NOMO-1 treated with DMSO at 0.1 percent for 48 hours (cell line): ENCODE data around the gene PTPRR.

Experiments used
- DNase-seq: peaks from one replicate; lab custom pipeline; 2025; ENCODE audit not compliant: unreplicated experiment; lab: John Stamatoyannopoulos, UW

PTPRR gene, protein sequence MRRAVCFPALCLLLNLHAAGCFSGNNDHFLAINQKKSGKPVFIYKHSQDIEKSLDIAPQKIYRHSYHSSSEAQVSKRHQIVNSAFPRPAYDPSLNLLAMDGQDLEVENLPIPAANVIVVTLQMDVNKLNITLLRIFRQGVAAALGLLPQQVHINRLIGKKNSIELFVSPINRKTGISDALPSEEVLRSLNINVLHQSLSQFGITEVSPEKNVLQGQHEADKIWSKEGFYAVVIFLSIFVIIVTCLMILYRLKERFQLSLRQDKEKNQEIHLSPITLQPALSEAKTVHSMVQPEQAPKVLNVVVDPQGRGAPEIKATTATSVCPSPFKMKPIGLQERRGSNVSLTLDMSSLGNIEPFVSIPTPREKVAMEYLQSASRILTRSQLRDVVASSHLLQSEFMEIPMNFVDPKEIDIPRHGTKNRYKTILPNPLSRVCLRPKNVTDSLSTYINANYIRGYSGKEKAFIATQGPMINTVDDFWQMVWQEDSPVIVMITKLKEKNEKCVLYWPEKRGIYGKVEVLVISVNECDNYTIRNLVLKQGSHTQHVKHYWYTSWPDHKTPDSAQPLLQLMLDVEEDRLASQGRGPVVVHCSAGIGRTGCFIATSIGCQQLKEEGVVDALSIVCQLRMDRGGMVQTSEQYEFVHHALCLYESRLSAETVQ

DNA sequence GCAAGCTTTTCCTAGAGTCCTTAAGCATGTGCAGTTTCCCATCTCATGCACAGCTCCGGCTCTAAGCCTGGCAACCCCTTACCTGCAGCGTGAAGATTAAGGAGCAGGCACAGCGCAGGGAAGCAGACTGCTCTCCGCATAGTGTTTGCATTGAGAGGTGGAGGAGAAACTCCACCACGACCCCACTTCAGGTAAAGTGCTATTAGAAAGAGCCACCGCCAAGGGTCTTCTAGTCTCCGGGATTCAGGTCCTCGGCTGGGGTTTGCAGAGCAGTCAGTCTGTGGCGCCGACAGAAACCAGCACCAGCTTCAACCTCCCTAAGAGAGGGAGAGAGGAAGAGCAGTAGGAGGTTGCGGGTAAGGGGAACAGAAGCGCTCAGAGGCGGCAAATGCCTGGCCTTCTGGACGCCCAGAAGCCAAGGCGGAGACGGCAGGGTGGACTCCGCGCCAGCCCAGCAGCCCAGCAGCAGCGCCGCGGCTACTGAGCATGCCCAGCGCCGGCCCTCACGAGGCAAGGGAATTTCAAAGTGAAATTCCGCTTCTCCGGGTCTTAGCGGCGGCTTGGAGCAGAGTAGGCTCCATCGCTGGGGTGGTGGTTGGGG, at the start of gene PTPRR:
Gene PTPRR, minus strand, starts transcription at position 488 of the 601 bp plus-strand sequence. Its CDS starts 348 bp downstream, at position 140.
- DNase-seq, result no peak

DNA sequence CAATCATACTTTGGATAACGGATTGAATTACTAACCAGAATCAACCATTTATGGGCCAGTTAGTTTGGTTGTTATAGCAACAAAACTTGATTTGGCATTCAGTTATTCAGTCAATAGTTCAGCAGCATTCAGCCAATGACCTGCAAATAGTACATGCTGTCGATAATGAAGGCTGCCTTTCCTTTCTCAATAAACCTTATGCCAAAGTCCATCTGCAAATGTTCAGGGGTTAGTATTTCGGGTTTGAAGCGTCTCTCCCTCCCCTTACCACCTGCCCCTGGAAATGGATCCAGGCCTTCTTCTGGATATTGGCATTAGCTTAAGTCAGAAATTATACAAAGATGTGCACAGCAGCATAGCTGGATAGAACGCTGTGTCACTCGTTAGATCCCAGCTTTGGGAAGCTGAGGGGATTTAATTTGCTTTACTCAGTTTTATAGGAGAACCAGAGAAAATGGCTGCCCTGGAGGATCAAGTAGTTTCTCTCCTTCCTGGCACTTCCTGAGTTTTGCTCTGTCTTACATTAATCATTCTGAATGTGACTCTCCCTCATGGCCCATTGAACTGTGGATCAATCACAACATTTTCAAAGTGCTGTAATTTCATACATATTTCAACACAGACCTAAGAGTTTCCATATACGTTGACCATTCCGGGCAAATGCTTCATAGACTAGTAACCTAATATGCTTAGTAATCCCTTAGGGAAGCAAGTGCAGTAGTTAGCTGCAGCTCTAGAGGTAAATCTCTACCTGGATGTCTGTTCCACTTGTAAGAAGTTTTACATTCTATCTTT, 46.7 kb upstream of the PTPRR start:
- DNase-seq, result no peak

GRCh38 chr12:70966046-70966445, 45.5 kb upstream of the PTPRR start:
- DNase-seq, result no peak

- DNase-seq, result no peak
Measured at GRCh38 chr12:70964867-70965510, 44.5 kb upstream of the PTPRR start.

DNA sequence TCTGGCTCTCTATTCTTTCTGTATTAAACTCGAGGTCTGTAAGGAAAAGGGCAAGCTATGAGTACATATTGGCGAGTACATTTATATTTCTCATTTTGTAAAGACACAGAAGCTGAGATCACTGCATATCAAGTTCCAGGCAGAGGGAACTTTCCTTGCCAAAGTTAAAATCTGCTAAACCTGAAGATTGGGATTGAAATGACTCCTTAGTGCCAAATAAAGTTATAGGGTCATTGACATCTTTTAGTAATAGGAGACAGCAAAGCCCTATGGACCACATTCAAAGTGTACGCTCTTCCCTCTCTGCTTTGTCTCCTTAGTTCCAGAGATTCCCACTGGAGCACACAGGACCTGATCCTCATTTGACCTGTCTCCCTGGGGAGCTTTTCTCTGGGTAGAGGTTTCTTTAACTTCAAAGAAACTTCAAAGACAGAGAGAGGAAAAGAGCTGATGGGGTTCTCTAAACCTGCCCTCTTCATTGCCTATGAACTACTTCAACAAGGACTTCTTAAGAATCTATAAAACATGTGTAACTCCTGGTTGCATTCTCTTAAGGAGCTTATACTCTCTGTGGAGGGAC, 42.6 kb upstream of the PTPRR start:
- no peak for DNase-seq

GRCh38 chr12:70962226-70962794, 41.8 kb upstream of the PTPRR start:
- DNase-seq, result peak; percentile 3

GRCh38 chr12:70960484-70960883, 39.9 kb upstream of the PTPRR start:
- no peak for DNase-seq

DNA sequence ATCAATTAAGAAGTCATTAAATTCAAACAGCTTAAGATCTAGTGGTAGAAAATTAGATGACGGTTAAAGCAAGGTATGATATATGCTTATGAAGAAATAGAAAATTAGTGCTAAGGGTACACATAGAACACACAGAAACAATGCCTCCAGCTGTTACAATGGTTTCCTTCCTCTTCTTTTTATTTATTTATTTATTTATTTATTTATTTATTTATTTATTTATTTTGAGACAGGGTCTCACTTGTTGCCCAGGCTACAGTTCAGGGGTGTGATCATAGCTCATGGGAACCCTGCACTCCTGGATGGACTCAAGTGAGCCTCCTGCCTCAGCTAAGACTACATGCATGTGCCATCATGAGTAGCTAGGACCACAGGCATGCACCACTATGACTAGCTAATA, 34.9 kb upstream of the PTPRR start:
- no peak for DNase-seq

DNA sequence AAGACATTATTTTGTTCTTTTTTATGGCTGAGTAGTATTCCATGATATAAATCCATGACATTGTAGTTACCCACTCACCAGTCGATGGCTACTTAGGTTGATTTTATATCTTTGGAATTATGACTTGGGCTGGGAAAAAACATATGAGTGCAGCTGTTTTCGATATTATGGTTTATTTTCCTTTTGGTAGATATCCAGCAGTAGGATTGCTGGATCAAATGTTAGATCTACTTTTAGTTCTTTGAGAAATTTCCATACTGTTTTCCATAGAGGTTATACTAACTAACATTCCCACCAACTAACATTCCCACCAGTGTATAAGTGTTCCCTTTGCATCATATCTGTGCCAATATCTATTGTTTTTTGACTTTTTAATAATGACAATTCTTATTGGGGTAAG, 29.9 kb upstream of the PTPRR start:
- no peak for DNase-seq

GRCh38 chr12:70948976-70949336, 28.4 kb upstream of the PTPRR start:
- no peak for DNase-seq

DNA sequence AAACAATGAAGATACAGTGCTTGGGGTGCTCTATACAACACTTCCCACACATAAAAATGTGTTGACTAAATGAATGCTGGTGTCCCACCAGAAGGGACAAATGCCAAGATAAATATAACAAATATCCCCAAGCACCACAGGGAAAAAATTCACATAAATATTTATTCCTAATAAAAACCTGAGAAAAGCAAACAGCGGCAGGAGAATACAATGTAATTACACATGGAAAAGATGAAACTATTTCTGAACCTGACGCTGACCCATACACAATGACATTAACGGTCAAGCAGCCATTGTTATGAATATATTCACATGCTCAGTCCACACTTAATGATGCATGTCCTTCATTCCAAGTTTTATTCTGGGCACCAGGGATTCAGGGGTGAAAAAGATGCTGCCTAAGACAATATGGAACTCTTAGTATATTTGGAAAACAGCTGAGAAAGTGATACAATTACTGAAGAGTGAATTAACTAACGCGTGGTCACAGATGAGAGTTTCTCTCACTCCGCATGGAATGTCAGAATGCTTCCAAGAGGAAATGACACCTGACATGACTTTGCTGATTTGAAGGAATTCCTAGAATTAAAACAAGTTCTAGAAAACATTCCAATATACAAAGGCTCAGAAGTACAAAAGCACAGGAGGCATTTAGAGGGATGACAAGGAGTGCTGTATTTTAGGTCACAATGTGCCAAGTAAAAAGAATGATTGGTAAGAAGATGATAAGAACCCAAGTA, 27.9 kb upstream of the PTPRR start:
- no peak for DNase-seq

DNA sequence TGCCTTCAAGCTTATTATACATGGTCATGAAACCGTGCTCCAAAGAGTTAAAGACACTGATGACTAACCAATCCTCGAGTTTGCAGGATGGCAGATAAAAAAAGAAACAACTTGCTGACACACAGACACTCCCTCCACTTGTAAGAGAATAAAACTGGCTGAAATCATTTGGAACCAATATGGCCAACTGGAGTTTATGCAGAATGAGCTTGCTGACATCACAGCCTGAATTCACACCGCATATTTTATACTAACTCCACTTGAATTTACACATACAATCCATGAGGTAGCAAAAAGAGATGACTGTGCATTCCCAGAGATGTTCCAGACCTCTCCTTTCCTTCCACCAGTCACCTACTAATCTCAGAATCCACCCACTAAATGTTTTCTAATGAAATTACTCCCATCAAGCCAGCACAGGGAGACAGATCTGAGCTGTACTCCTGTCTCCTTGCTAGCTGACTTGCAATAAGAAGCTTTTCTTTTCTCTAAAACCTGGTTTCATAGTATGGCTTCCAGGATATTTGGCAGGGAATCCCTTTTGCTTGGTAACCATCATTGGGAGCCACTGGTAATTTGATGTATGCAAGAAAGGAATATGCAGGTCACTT, 15.8 kb upstream of the PTPRR start:
- no peak for DNase-seq

- DNase-seq, result no peak
Measured at GRCh38 chr12:70933133-70933532, 12.6 kb upstream of the PTPRR start.

- no peak for DNase-seq
Measured at GRCh38 chr12:70929029-70929428, 8.5 kb upstream of the PTPRR start.

DNA sequence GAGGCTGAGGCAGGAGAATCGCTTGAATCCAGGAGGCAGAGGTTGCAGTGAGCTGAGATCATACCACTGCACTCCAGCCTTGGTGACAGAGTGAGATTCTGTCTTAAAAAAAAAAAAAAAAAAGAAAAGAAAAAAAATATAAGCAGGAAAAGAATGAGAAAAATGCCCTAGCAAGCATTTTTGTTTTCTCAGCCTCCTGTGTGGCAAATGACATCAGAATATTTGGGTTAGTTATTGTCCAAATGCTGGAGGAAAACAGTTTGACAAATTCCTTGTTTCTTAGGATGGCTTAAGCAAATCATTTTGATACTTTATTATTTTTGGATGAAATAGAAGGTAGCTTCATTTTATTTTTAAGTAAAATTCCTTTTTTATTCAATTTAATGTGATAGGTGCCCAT, 7.5 kb upstream of the PTPRR start:
- no peak for DNase-seq

- no peak for DNase-seq
Measured at GRCh38 chr12:70927356-70927755, 6.8 kb upstream of the PTPRR start.

- DNase-seq, result no peak
Measured at GRCh38 chr12:70925539-70925938, 5.0 kb upstream of the PTPRR start.

DNA sequence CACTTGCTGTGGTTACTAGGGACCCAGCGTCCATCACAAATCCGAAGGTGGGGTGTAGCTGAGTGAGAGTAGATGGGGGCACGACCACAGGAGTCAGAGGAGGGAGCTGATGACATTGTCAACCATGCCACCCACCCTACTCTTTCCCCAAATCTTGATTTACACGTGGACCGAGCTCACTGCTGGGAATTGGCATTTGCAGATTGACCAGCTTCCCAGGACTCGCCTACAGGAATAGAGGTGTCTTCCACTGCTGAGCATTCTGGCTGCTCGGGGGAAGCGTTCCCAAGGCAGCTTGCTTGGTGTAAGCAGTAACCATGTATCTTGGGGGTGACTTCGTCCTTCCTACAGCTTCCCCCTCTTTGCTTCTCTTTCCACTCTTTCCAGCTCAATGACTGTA, 353 bp upstream of the PTPRR start:
- no peak for DNase-seq

GRCh38 chr12:70919597-70920035, 922 bp downstream of the PTPRR start:
- no peak for DNase-seq
